GM12873 (cell line): ENCODE data around the gene UHRF1.

Experiments used
- CTCF ChIP-seq: IDR thresholded peaks from 2 replicates; pipeline ENCODE4 v1.5.1; 2012; ENCODE audit warnings: low read depth, mild to moderate bottlenecking, moderate library complexity, low read length, control low read depth; ENCODE audit not compliant: insufficient read depth; ENCODE audit errors: missing control alignments

Gene UHRF1

DNA sequence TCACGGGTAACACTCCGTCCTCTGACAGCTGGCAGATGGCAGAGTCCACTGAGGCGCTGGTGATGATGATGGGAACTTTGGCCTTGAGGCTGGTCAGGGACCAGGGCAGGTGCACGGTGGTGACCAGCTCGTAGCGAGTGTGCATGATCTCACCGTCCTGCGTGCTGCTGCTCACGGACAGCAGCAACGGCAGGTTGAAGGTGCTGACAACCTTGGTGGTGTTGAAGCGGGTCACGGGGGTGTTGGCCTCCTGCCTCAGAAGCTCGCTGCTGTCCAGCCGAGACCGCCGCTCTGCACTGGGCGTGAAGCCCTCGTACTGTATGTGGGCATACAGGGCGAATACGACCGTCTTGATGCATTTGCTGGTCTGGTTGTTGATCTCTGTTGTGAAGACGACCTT lies 18.2 kb upstream of the UHRF1 start:
- TF ChIP-seq CTCF, result no peak

- no peak for TF ChIP-seq CTCF
Measured at GRCh38 chr19:4896372-4896771, 12.9 kb upstream of the UHRF1 start.

GRCh38 chr19:4897146-4897545 lies 12.2 kb upstream of the UHRF1 start:
- no peak for TF ChIP-seq CTCF

DNA sequence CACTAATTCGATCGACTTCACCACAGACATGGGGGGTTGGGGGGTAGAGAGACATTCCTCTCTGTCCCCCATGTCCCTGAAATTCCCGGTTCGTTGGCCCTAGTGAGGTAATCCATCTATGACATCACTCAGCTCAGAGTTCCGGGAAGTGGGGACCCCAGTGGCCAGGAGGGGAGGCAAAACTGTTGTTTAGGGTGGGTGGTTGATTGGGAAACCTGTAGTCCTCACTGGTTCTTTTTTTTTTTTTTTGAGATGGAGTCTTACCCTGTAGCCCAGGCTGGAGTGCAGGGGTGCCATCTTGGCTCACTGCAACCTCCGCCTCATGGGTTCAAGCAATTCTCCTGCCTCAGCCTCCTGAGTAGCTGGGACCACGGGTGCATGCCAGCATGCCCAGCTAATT lies 6.5 kb upstream of the UHRF1 start, which contains the start of gene ARRDC5:
TSS of gene ARRDC5 (minus strand) at position 101 of the 400 bp plus-strand sequence. CDS start at position 30, 71 bp downstream.
- no peak for TF ChIP-seq CTCF

DNA sequence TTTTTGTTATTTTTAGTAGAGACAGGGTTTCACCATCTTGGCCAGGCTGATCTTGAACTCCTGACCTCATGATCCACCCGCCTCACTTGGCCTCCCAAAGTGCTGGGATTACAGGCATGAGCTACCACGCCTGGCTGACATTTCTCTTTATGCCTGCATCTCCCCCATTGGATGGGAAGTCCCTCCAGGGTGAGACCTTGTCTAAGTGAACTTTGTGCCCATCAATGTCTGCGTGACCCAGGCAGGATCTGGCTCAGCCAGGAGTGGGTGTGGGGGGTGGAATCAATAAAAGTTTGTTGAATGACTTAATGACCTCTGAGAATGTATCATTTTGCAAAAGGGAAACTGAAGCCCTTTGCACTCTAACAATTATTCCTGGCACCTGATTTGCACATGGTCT lies 4.8 kb upstream of the UHRF1 start:
- no peak for TF ChIP-seq CTCF

GRCh38 chr19:4906963-4907362 lies 2.3 kb upstream of the UHRF1 start:
- TF ChIP-seq CTCF, result no peak

DNA sequence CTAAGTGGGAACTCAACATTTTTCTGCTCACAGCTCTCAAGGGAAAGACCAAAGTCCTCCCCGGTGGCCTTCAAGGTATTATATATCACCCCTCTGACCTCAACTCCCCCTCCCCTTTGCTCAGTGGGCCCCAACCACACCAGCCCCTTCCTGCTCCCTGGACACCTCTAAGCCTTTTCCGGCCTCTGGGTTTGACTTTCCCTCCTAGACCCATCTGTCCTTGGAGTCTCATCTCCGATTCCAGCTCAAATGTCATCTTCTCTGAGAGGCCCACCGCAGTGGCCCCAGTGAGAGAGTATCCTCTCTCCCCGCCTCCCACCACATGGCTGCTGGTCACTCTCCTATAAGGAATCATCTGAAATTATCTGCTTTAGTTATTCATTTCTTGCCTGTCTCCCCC lies 941 bp upstream of the UHRF1 start:
- no peak for TF ChIP-seq CTCF
